Dedifferentiated amniotic fluid mesenchymal stem cell (primary cell): Measurements from ENCODE around the gene GLI3.

Source experiments
- DNase-seq: peaks from one replicate; pipeline ENCODE4 v3.0.0-alpha.2; 2016; ENCODE audit errors: extremely low spot score

The GLI3 gene

DNA sequence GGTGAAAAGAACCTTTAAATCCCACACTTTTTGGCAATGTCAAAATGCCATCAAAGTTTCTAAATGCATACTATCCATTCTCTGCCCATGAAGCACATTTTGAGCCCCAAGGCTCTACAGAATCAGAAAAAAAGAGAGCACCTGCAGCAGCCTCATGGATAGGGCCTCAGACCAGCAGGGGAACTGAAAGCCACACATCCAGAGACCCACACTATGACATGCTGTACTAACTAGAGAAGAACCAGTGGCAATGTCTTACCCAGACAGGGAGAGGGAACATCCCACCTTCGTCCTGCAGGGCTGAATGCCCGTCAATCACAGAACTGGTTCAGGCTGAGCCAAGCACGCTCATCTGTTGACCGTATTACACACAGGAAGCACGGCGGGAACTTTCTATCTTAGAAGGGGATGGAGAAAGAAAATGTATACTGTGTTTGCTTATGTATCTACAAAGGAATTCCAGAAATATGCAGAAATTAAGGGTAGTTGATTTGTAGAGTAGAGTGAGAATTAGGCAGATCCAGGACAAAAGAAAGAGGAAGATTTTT, 237.2 kb downstream of the GLI3 start:
- DNase-seq, result no peak

DNA sequence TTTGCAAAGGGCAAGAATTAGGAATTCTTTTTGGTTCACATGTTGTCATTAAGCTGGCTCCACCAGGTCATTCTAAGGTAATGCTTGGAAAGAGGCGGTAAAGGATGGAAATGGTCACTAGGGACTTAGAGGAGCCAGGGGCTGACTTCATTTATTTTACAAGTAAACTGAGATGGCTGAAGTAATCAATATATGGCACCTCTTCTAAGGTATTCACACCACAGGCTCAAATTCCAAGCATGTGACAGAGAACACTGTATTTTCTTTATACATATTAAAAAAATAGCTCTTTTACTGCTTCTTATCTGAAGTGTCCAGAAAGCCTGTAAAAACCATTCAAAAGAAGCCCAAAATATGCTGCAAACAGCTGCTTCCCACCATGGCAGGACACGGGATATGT, 239.0 kb downstream of the GLI3 start:
- no peak for DNase-seq

DNA sequence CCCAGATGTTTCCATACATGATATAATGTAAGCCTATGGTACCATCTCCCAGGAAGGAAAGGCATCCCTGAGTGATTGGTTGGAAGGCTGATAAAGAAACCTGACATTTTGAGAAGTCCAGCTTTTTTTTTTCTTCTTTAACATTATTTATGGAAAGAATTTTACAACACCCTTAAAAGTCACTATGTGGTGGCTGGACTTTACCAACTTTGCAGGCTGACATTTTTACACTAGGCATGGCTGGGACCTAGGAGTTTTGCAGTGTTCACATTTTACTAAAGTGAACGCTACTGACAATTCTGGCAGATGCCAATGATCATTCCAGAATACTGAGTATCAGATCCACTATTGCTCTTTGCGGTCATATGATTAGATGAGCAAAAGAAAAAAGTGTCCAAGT, 239.9 kb downstream of the GLI3 start:
- DNase-seq, result no peak

DNA sequence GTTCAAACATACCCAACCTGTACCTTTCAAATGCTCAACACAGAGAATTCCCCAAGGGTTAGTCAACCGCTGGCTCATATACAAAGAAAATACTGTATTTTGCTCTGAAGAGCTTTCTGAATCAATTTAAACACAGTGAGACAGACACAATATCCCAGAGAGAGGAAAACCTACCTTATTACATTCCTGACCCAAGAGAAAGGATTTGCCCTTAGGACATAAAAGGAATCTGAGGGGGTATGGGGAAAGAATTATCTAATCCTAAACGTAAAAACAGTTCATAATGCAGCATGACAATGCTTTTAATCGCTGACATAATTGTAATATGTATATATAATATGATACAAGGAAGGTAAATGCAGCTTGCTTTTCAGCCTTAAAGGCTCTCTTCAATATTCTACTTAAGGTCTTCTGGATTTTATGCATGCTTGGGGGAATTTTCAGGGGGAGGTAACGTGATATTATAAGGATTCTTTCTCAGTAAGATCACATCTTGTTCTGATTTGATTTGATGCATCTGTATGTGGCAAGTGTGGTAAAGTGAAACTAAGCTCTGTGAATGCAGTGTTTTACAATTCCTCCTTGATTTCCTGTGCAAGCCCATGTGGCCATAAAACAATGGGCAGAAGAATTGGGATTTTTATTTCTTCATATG, 240.5 kb downstream of the GLI3 start:
- DNase-seq, result peak; percentile 65

DNA sequence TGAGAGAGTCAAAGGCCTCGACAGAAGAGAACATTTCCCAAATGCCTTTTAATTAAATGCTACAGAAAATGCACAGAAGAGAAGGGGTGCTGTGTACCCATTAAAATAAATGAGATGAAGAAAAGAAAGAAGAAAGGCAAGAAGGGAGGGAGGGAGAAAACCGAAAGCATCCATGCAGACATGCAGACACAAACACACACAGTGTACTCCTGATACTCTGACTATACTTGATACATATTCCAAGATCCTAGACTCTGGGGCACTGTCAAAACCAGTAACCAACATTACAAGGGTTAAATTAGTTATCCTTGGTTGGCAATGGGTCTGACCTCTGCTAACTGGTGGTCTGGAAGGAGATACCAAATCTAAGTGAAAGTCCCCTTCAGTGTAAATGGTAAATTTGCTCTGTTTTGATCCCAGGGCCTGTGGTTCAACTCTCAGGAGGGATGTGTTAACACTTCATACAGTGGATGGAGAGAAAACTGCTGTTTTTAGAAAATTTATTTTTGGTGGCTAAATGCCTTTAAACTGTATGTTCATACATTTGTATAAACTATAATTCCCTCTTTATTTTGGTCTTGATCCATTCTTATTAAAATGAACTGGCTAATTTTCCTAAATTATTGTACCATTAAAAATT, 241.3 kb downstream of the GLI3 start:
- DNase-seq, result no peak

DNA sequence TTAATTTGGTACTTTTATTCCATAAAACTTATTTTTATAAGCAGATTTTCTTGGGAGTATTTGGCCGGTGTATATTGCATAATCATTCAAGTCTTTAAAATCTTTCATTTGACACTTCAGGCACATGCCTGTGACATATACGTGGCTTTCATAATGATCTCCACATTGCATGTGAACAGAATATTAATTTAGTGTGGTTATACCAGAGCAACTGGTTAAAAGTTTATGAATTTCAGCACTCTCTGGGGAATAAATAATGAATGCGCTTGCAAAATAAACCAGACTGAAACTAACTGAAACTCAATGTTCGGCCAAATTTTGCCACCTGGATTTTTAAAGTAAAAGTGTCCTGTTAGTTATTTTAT, 242.3 kb downstream of the GLI3 start:
- no peak for DNase-seq

DNA sequence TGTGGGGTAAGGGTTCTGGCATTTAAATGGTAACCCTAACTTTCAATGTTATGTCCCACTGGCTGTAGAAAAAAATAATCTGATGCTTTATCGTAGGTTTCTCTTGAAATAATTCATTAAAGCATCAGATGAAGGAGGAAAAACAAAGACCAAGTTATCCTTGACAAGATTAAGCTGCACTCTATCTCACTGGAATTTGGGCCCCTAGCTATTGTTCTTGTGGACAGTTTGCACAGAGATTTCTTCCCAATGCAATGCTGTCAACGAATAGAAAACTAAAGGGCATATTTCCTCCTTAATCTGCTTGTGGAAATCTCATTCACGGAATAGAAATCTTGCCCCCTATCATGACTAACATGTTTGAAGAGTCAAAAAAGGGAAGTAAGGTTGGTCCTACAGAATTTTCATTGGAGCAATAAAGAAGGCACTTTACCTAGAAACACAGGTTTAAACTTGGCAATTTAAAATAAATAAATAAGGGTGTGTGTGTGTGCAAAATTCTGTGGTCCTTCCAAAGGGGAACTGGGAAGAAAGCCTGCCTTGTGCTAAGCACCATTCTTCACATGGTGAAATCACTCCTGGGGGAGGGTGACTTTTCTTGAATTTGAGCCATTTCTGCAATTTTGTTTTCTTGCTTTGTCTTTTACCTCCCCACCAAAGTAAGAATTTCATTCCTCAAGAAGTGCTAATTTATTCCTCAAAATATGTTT, 242.8 kb downstream of the GLI3 start:
- no peak for DNase-seq

DNA sequence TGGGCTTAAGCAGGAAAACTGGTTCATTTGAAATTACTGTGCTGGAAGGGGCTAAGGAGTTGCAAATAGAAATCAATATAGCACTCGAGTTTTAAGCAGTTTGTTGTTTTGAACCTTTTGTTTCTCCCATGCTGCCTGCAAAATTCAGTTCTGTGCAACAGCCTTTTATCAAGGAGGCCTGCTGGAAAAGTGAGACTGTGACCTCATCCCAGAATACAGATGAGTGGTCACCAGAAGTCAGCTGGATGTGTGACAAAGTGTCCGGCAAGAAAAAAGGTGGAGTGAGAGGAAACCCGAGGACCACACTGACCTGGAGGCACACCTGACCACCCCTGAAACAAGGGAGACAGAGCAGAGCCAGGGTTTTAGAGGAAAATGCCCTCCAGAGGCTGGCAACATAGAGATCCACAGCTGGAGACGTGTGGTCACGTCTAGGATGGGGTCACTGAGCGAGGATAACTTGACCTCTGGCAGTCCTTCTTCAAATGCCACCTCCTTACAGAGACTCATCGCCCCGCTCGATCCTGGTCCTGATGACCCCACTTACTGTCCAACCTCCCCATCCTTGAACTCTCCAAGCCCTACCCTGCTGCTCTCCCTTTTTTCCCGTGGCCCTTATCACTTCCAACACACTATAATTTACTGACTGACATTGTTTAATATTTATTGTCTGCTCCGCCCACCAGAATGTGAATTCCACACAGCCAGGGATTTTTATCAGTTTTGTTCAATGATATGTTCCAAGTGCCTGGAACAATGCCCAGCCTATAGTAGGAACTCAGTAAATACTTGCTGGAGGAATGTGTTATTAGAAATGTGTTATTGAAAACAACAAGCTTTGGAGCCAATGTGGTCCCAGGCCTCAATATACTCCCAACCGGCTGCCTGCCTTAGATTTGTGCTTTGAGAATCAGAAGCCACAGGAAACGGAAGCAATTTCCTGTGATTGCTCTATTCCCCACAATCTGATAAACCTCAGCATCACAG, 243.8 kb downstream of the GLI3 start:
- no peak for DNase-seq

DNA sequence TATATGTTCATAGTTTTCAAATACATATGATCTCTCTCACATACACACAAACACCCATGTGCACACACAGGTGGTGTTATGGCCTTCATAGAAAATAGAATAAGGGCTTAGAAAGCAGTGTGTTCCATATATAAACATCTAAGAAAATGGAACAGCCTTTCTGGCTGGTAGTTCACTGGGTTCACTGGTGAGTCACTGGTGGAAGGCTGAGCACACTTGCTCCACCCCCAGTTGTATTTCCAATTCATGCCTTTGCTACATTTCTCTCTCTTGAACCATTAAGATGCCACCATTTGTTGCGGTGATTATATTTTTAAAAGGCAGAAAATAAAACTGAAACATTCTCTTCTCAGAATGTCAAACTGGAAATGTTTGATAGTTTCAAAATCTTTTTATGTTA, 252.1 kb downstream of the GLI3 start:
- no peak for DNase-seq

DNA sequence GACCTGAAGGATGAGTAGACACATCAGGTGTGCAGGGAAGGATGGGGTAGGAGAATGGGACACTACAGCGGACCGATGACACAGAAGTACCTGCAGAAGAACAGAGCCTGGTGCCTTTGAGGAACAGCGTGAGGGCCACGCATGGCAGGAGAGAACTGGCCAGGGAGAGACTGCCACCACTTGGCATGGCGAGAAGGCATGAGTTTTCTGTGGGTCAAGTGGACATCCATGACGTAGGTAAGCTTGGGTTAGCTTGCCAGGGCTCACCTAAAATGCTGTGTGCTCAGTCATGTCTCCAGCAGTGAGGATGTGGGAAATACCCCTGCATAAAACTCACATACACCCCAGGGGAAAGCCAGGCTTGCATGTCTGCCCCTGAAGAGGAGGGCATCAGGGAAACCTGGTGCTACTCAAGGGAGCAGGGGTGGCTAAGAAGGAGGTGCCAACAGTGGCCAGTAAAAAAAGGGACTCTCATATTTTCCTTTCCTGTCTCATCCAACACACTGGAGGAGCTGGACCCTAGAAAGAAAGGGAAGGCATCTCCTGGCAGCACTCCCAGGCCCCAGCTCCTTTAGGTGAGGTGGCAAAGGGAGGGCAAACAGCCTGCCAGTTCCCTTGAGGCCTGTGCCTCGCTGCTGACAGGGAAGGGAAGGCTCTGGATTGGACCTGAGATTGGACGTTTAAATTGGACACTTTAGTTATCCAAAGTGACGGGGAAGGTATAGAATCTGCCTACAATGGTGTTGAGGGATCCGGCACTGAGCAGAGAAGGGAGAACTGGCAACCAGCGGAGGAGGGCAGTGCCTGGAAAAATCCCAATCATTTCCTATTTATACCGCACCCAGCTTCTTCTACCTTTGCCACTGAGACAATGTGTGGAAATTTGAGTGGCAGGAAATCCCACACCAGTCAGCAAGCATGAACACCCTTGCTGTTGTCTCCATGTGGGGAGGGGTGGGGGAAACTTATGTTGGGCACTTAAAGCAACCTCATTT, 255.7 kb downstream of the GLI3 start:
- DNase-seq, result no peak

DNA sequence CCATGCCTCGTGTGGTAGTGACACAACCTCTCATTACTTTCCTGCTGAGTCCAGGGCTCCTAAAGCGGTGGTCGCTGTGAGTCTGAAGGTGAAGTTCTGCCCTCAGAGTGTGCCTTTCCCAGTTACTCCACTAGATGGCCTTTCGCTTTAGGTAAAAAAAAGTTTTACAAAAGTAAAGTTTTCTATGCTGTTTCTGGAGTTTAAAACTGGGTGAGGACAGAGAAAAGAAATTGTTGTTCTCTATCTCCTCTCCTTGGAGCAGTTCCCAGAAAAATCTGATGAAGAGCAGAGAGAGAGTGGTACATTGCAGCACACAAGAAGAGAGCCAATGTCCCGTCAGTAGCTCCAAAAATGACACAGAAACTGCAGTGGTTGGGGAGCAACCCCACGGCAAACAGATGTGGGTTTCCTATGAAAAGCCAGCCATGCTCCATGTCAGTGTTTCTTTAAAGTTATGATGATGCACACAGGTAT, 257.1 kb downstream of the GLI3 start:
- DNase-seq, result peak; percentile 67

DNA sequence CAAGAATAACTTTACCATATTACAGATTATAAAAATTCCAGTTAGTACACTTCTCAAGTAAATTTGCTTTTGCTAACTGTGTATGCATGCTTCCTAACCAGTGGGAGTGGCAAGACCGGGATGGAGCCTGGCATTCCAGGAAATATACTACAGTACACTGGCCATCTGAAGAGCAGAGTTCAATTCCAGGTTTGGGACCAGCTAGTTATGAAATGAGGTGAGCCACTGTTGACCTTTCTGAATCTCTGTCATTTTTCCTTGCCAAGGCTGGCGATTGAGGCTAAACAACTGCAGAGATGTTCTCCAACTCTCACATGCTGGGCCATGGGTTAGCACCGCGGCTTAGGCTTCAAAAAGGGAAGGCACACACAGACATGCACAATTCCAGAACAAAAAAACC, 258.2 kb downstream of the GLI3 start:
- DNase-seq, result no peak

DNA sequence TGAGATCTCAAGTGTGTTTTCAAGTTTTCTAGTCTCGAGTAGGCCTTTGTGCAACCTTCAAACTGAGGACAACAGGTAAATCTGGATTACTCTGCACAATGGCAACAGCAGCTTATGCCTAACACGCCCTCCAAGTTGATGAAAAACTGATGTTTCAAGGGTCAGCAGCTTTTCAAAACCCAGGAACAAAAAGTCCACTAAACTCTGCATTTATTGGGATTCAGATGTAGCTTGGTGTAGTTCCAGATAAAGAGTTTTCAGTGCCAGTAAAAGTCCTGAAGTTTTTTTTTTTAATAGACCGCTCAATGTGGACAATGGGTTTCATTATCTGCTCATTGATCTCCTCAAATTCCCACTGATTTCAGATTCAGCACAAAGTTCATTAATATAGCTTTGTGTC, 259.3 kb downstream of the GLI3 start:
- DNase-seq, result no peak

DNA sequence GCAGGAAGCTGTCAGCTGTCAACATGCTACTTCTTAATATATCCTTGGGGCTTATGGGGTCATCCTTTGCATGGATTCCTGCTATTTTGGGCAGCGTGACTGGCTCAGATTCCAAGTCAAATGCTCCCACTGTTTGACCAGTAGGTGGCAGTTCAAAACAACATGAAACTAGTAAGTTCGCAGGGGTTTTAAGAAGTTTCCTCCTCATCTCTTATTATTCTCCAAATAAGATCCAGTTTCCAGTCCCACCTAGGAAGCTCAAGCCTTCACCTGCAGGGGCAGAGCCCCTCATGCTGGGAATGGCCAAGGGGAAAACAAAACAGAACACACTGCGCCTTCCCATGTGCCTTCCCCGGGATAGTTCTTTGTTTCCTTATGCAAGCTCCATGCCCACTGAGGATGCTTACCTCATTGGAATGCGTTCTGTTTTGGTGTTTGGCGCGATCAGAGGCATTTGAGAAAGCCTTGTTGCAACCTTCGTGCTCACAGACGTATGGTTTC, 259.8 kb downstream of the GLI3 start:
- DNase-seq, result peak; percentile 66

DNA sequence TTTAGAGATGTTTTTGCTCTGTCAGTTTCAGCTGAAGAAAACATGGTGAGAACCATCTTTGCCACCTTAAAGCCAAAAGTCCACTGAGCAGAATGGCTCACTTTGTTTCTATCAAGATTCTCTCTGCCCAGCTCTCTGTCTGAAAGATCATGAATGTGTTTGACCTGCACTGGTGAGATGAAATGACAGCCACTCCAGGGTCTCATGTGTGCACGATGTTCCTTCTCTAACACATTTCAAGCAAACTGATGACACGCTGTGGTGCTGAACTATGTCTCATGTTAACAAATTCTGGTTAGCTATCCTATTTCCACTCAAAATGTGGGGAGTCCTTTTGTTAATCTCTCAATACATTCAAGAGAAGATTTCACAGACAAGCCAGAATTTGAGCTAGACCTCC, 260.6 kb downstream of the GLI3 start:
- no peak for DNase-seq

DNA sequence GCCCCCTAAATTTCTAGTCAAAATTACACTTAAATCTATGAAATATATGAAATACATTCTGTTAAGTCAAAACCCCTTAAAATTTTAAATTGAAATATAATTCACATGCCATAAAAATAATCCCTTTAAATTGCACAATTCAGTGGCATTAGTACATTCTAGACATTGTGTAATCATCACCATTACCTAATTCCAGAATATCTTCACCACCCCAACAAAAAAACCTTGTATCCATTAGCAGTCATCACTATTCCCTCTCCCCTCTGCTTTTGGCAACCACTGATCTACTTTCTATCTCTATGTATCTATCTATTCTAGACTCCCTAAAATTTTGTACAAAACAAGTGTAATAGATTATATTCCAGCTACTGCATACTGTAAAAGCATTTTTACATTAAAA, 261.2 kb downstream of the GLI3 start:
- DNase-seq, result no peak

DNA sequence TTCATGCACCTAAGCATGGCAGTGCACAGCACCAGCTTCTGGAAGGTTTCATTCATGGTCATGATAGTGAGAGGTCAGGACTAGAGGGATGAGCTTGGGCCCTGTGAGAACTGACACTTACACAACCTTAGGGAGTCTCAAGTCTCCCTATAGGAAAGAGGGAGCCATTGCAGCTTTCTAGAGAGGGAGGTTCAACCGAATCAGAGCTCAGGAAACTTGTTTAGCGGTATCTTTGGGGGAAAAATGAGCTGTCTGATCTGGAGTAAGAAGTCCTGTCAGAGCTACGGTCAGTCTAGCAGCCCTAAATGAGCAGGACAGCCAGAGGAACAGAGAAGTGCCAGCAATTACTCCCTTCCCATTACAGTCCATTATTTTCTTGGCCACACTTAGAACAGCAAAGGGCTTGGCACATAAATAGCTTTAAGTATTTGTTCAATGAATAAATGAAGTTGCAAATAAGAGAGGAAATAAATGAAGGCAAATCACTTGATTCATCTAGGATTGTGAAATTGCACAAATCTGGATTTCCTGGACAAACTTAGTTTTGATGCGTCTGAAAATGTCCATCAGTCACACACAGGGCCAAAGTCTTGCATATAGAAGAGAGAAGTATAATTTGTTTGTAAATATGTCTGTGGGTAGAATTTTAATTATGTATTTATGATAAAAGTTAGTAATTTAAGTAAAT, 262.0 kb downstream of the GLI3 start:
- DNase-seq, result no peak

DNA sequence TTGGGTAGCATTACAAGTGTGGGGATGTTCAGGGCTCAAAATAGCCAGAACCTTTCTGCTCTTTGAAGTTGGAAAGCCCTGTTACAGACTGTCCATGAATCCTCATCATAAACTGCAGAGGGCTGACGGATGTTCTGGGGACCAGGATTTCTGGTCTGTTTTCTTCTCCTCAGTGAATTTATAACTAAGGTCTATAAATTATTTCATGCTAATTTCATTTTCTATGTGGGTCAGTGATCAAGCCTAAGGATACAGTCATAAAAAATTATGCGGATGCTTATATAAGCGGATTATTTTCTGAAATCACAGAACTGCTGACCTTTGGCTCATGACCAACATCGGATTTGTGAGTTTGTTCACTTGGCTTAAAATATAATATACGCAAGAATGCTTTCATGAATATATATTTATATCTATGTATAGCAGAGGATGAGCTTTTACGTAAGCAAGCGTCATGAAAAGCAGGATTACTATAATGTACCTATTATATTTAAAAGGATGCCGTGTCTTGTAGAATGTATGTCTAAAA, 263.7 kb downstream of the GLI3 start:
- no peak for DNase-seq

DNA sequence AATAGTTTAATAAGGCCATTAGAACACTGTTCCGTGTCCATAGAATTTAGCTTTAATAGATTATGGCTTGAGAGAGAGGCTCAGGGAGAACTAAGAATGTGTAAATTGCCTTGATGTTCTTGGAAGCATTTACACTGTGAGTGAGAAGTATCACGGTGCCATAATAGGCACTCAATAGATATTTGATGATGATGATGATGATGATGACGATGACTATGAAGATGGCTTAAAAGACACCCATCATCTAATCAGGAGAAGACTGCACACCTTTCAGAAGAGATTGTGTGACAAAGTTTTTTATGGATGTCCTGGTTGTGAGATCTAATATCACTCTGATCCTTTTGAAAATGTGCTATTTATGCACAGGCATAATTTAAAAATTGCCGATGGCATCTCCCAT, 264.2 kb downstream of the GLI3 start:
- DNase-seq, result no peak
